ENCODE data around the gene ALG6.

- TF ChIP-seq CTCF (IDR thresholded peaks at IDR 0.05; ENCODE audit: low read length) (peak; percentile 23; the same call in 1 of the 2 replicates), EZH2 (IDR thresholded peaks at IDR 0.05; ENCODE audit: borderline replicate concordance, low read length) (no peak)
Measured at GRCh38 chr1:63466759-63467158, 99.3 kb downstream of the ALG6 start.
